ENCODE results near the gene ZNF641. TPM values are rescaled to one million over a fixed set of nuclear protein-coding genes. Genes with fewer than 3 reads are reported as not detected.

ZNF641 gene
- total and polyA plus RNA-seq, 2 of the 13 experiments (the other 11 are each of a cell fraction or from before 2014, with no cell fraction given), result 4.4 to 6.6 TPM

DNA sequence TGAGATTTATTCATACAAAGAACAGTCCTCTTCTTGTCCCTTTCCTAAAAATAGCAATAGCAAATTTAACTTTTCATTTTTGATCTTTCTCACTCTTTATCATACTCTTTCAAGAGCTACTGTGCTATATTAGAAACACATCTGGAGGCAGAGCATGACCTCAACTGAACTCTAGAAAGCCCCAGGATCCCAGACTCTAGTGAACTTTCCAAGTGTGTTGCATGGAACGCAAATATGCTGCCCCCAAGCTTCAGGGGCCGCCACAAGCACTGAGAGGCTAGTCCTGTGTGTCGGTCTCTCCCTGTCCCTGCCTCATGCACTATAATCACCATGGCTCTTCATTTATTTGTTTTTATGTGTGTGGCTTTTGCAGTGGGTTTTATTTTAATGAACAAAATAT, 38.7 kb upstream of the ZNF641 start (continued):
- TF ChIP-seq, protein P1, sequence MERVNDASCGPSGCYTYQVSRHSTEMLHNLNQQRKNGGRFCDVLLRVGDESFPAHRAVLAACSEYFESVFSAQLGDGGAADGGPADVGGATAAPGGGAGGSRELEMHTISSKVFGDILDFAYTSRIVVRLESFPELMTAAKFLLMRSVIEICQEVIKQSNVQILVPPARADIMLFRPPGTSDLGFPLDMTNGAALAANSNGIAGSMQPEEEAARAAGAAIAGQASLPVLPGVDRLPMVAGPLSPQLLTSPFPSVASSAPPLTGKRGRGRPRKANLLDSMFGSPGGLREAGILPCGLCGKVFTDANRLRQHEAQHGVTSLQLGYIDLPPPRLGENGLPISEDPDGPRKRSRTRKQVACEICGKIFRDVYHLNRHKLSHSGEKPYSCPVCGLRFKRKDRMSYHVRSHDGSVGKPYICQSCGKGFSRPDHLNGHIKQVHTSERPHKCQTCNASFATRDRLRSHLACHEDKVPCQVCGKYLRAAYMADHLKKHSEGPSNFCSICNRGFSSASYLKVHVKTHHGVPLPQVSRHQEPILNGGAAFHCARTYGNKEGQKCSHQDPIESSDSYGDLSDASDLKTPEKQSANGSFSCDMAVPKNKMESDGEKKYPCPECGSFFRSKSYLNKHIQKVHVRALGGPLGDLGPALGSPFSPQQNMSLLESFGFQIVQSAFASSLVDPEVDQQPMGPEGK (CRISPR knock-in tag; IDR thresholded peaks at IDR 0.05), result no peak
- TF ChIP-seq ZNF790 (CRISPR knock-in tag; IDR thresholded peaks at IDR 0.05; ENCODE audit: borderline replicate concordance), result no peak

DNA sequence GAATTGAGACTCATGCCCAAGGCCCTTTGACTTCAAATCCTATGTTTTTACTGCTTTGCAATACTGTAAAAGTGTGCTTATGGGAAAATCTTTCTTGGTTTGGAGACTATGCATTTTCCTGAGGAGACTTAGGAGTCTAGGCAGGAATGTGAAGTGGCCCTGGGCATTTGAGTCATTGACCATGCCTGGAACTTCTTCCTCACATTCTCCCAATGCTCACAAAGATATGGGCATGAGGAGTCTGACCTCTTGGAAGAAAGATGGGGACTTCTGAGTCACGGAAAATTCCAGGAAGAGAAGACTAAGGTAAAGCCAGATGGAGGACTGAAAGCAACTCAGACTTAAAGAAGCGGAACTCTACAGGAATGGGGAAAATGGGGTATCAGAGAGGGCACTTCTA, 38.2 kb upstream of the ZNF641 start:
- in situ Hi-C loops (cut with HindIII; ENCODE audit: extremely low pct_ligation_motif_present, low pct_unique_long_range_greater_than_20kb), result no loop called here
- H3K4me3 ChIP-seq (replicated peaks in 1 of 3; ENCODE audit: insufficient read depth in 1 of 3, low read depth in 2 of 3, low read length in 3 of 3), result no peak overlapping the region
- no TSS peak for BruUV-seq (replicated peaks)
- 0 out of 5 replicates have a peak, but pooled peaks cover 0 to 7% of the 10 kb centered on the region in 2 experiments for H3K27me3 ChIP-seq (ENCODE audit: control insufficient read depth in 1 of 2, insufficient read depth in 2 of 2, low read length in 2 of 2)
- 19% methylated on average over 2 of the region's 2 CpGs for whole genome bisulfite sequencing (ENCODE audit: low lambda C conversion rate)
- no peak overlapping the region for H3K4me2 ChIP-seq (ENCODE audit: low read depth, low read length)
- intact Hi-C loops (cut with micrococcal nuclease; ENCODE audit: unreplicated experiment), result no loop called here
- DNase-seq (ENCODE audit: low spot score) (no peak), ATAC-seq (no peak), FAIRE-seq (no peak)
- TF ChIP-seq NONO (IDR thresholded peaks at IDR 0.05) (no peak), NONO (CRISPR knock-in tag; conservative IDR thresholded peaks at IDR 0.05) (no peak), SAFB2 (CRISPR knock-in tag; IDR thresholded peaks at IDR 0.05; ENCODE audit: borderline replicate concordance, low read depth) (no peak), ATRX (CRISPR knock-in tag; IDR thresholded peaks at IDR 0.05; ENCODE audit: borderline replicate concordance) (no peak), IKZF1 (IDR thresholded peaks at IDR 0.05) (no peak), ZIK1 (CRISPR knock-in tag; IDR thresholded peaks at IDR 0.05; ENCODE audit: borderline replicate concordance, low read depth) (no peak), ZNF607 (CRISPR knock-in tag; IDR thresholded peaks at IDR 0.05; ENCODE audit: borderline replicate concordance) (no peak), NKX3-1 (CRISPR knock-in tag; IDR thresholded peaks at IDR 0.05) (no peak), ARNT (IDR thresholded peaks at IDR 0.05) (no peak), RCOR2 (CRISPR knock-in tag; IDR thresholded peaks at IDR 0.05) (no peak), PRPF4 (IDR thresholded peaks at IDR 0.05; ENCODE audit: low read depth, low read length, poor library complexity, severe bottlenecking) (no peak), MXD4 (CRISPR knock-in tag; IDR thresholded peaks at IDR 0.05) (no peak), FOXO1 (CRISPR knock-in tag; IDR thresholded peaks at IDR 0.05) (no peak), ZFP62 (CRISPR knock-in tag; IDR thresholded peaks at IDR 0.05) (no peak), NFYC (CRISPR knock-in tag; IDR thresholded peaks at IDR 0.05) (no peak), TAF15 (IDR thresholded peaks at IDR 0.05; ENCODE audit: low read depth, low read length, poor library complexity, severe bottlenecking) (no peak)
- TF ChIP-seq, protein P2, sequence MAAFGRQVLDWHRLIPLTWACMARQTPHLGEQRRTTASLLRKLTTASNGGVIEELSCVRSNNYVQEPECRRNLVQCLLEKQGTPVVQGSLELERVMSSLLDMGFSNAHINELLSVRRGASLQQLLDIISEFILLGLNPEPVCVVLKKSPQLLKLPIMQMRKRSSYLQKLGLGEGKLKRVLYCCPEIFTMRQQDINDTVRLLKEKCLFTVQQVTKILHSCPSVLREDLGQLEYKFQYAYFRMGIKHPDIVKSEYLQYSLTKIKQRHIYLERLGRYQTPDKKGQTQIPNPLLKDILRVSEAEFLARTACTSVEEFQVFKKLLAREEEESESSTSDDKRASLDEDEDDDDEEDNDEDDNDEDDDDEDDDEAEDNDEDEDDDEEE (CRISPR knock-in tag; IDR thresholded peaks at IDR 0.05), result no peak
- TF ChIP-seq, protein P3, sequence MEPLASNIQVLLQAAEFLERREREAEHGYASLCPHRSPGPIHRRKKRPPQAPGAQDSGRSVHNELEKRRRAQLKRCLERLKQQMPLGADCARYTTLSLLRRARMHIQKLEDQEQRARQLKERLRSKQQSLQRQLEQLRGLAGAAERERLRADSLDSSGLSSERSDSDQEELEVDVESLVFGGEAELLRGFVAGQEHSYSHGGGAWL (CRISPR knock-in tag; IDR thresholded peaks at IDR 0.05), result no peak
- TF ChIP-seq, protein P4, sequence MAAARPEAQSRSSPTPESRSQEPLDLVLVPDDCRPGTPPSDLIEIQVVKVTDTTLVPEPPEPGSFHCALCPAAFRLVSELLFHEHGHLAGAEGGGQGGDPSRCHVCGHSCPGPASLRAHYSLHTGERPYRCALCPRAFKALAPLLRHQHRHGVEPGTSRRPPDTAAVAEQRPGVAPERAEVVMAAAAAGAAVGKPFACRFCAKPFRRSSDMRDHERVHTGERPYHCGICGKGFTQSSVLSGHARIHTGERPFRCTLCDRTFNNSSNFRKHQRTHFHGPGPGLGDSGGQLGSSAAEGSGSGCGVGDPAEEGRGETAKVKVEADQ (CRISPR knock-in tag; IDR thresholded peaks at IDR 0.05; ENCODE audit: borderline replicate concordance), result no peak
- H3K27ac ChIP-seq (ENCODE audit: extremely low read length, insufficient read depth, low read length), result no peak overlapping the region
- no peaks in the 10 kb centered on the region for H3K4me1 ChIP-seq (ENCODE audit: insufficient read depth, low read length)
- ChIA-PET POLR2A (no interaction called here), CTCF (ENCODE audit: low intra/inter-chr PET ratio, low total read pairs) (no interaction called here)
- no peaks in the 10 kb centered on the region for H3K36me3 ChIP-seq (replicated peaks in 1 of 2; ENCODE audit: control insufficient read depth in 1 of 2, insufficient read depth in 2 of 2, low read length in 2 of 2)
- H3K9ac ChIP-seq (ENCODE audit: insufficient read depth, low read depth, low read length), result no peak overlapping the region
- no peaks in the 10 kb centered on the region for H4K20me1 ChIP-seq (ENCODE audit: insufficient read depth, low read length)
- no peak overlapping the region for H2AFZ ChIP-seq (ENCODE audit: low read length)
- no peaks in the 10 kb centered on the region for H3K79me2 ChIP-seq (ENCODE audit: insufficient read depth, low read length)
- no peaks in the 10 kb centered on the region for H3K9me3 ChIP-seq (ENCODE audit: low read length)

Data from HepG2 (cell line).